ENCODE results near the gene EDA.

EDA gene

DNA sequence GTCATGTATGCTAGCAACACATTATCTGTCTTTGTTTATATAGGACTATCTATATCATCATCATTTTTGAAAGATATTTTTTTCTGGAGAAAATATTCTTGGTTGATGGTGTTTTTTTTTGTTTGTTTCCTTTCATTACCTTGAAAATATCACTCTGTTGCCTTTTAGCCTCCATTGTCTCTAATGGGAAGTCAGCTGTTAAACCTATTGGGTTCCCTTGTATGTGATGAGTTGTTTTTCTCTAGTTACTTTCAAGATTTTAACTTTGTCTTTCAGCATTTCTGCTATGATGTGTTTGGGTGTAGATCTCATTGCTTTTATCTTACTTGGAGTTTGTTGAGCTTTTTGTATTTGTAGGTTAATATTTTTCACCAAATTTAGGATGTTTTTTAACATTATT, 124.4 kb downstream of the EDA start:
- no peak overlapping the region for H3K4me3 ChIP-seq (replicated peaks; ENCODE audit: low read depth, low read length)
- no peak for DNase-seq (ENCODE audit: low read depth)
- TF ChIP-seq, protein P1, sequence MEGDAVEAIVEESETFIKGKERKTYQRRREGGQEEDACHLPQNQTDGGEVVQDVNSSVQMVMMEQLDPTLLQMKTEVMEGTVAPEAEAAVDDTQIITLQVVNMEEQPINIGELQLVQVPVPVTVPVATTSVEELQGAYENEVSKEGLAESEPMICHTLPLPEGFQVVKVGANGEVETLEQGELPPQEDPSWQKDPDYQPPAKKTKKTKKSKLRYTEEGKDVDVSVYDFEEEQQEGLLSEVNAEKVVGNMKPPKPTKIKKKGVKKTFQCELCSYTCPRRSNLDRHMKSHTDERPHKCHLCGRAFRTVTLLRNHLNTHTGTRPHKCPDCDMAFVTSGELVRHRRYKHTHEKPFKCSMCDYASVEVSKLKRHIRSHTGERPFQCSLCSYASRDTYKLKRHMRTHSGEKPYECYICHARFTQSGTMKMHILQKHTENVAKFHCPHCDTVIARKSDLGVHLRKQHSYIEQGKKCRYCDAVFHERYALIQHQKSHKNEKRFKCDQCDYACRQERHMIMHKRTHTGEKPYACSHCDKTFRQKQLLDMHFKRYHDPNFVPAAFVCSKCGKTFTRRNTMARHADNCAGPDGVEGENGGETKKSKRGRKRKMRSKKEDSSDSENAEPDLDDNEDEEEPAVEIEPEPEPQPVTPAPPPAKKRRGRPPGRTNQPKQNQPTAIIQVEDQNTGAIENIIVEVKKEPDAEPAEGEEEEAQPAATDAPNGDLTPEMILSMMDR (IDR thresholded peaks at IDR 0.05; ENCODE audit: low read length, missing control alignments): no peak

DNA sequence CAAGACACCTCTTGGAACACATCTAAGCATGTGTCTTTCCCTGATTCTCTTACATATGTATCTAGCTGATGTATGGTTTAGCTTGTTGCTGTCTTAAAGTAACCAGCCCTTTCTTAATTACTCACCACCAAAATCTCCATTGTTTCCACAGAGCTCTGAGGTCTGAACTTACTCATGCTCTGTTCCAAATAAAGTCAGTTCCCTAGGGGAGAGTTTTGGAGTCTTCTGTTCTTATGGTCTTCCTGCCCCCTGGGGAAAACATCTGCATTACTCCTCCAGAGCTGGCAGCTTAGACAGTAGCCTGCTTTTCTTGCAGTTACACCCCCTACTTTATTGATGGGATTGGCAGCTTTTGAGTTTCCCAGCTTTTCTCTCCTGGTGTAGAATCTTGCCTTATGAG, 125.8 kb downstream of the EDA start:
- TF ChIP-seq, protein P1 (IDR thresholded peaks at IDR 0.05; ENCODE audit: low read length, missing control alignments): no peak
- H3K4me3 ChIP-seq (replicated peaks; ENCODE audit: low read depth, low read length): no peak overlapping the region
- DNase-seq (ENCODE audit: low read depth): peak; percentile 61

DNA sequence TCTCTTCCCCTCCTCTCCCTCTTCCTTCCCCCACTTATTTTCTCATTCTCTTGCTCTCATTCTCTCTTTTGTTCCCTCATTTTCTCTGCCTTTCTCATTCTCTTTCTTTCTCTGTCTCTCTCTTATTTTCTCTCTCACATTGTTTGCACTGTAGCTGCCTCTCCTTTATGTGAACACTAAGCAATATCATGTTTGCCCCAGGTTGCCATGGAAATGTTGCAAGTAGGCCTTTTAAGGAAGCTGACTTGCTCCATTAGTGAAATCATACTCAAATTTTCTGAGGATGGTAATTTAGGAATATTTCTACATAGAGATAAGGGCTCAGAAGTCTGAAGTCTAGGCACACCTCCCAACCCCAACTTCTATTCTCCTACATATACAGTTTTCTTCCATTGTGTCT, 130.1 kb downstream of the EDA start:
- TF ChIP-seq, protein P1 (IDR thresholded peaks at IDR 0.05; ENCODE audit: low read length, missing control alignments): no peak
- peak; percentile 57 for DNase-seq (ENCODE audit: low read depth)
- no peak overlapping the region for H3K4me3 ChIP-seq (replicated peaks; ENCODE audit: low read depth, low read length)

DNA sequence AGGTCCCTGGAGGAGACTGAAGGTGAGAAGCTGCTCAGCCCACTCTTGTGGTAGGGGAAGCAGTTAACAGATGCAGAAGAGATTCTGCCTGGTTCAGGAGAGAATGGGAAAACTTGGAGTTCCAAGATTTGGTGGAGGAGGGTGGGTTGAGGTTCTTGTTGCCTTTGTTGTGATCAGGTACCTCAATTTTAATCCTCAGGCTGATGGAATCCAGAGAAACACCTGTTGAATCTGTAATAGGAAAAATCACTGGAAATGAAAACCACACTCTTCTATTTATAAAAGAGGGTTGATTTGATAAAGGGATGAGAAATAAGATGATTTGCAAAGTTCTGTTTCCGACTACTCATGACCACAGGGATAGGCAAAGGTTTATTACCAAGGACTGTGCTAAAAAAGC, 132.1 kb downstream of the EDA start:
- no peak for DNase-seq (ENCODE audit: low read depth)
- H3K4me3 ChIP-seq (replicated peaks; ENCODE audit: low read depth, low read length): no peak overlapping the region
- TF ChIP-seq, protein P1 (IDR thresholded peaks at IDR 0.05; ENCODE audit: low read length, missing control alignments): no peak

DNA sequence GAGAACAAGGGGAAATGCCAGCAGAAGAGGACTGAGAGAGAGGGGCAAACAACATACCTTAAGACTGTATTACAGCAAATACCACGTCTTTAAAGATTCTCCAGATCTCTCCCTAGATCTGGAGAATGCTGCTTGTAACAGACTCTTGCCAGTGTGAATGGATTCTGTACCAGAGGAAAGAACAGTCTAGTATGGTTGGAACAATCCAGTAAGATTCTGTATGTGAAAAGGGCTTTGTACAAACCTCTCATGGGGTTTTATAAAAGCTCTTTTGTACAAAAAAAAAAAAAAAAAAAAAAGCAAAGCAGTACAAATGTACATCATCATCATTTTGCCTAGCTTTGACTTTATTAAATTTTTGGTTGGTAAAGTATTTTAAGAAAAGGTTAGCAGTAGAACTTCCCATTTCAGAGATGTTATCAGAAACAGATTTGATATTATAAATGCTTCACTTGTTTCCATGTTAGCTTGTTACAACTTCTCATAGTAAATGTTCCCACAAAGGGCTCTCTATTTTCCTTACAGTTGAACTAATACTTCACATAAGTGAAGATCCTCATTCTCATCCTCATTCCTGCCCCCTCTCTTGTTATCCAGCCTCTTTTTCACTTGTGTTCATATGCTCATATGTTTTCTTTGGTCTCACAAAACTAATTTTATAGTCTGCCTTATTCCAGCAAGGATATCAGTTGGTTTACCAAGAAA, 144.2 kb downstream of the EDA start:
- no peak overlapping the region for H3K4me3 ChIP-seq (replicated peaks; ENCODE audit: low read depth, low read length)
- TF ChIP-seq, protein P1 (IDR thresholded peaks at IDR 0.05; ENCODE audit: low read length, missing control alignments): no peak
- DNase-seq (ENCODE audit: low read depth): no peak

DNA sequence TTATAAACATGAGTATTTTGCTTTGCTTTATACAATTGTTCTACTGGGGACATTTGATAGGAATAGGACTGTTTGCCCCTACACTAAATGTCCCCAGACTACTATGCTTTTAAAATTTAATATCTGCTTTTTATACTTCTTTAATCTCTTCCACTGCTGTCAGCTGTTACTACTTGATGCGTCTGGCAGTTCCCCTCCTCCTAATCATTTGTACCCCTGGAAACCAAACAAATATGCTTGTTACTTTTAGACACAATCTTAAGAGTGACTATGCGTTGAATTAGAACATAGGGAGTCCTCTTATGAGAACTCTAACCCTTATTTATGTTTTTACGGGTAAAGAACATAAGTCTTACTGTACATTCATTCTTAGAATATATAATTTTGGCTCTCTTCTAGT, 145.7 kb downstream of the EDA start:
- H3K4me3 ChIP-seq (replicated peaks; ENCODE audit: low read depth, low read length): no peak overlapping the region
- DNase-seq (ENCODE audit: low read depth): no peak
- TF ChIP-seq, protein P1 (IDR thresholded peaks at IDR 0.05; ENCODE audit: low read length, missing control alignments): no peak

DNA sequence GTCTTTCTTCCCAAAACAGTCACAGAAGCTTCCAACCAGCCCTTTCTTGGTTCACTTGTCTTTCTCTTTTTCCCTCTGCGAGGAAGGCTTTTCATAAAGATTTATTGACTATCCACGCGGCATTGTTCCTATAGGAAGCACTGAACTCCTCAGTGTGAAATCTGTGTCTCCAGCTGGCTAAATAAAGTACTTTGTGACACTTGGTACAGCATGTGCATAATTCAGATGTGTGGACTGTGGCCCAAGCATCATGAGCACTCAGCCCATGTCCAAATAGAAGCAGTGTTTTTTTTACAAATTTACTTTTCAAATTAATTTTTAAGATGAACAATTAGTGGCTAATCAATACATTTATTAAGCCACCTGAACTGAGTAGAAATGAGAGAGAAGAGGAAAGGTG, 146.4 kb downstream of the EDA start:
- TF ChIP-seq, protein P1 (IDR thresholded peaks at IDR 0.05; ENCODE audit: low read length, missing control alignments): no peak
- H3K4me3 ChIP-seq (replicated peaks; ENCODE audit: low read depth, low read length): no peak overlapping the region

More for the DNA sequence above, 146.4 kb downstream of the EDA start:
- no peak for DNase-seq (ENCODE audit: low read depth)

All from fibroblast of pulmonary artery (primary cell).